HL-60/S4 treated with phorbol 12-myristate 13-acetate at 8.2 ng/mL for 4 days and 3 days (cell line): ENCODE measurements around the gene PRICKLE2.

Experiments
- in situ Hi-C: fragments of 300-500 bp; cut with MboI; formaldehyde crosslinking; loops from 2 replicates; pipeline ENCODE4 v1.15.0; 2022; ENCODE audit warnings: low sequenced_read_pairs

PRICKLE2 gene

DNA sequence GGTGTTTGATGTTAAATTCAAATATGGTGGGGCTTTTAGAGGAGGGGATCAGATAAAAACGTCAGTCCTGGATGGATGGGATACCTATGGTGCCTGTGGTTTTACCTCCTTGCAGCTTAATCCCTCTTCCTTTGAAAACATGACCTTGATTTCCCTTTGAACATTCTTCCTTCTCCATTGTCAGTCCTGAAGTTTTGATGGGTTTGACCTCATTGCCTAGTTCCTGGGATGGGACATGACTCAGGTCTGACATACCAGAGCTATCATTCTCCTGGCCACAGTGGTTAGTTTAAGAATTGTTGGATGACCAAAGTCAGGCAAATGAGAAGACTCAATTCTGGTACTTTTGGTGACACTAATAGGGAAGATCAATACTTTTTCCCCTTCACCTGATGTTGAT is 87.2 kb downstream of the PRICKLE2 start:
- in situ Hi-C loops = no loop called here

DNA sequence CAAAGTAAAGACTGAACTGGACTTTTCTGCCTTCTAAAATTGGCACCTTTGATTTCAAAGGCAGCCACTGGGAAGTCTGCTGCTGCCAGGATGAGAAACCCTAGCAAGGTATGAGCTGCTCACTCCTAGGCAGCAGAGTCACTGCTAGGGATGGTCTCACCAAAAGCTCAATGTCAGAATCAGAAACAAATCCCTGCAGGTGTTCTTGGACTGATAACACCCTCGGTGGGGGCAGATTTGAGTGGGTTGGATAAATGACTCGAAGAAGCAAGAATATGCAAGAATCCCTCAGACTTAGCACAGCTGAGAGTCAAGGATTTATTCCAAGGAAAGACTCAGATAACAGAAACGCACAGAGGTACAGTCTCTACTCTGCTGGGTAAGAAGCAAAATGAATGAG is 90.4 kb downstream of the PRICKLE2 start:
- in situ Hi-C loops = no loop called here

DNA sequence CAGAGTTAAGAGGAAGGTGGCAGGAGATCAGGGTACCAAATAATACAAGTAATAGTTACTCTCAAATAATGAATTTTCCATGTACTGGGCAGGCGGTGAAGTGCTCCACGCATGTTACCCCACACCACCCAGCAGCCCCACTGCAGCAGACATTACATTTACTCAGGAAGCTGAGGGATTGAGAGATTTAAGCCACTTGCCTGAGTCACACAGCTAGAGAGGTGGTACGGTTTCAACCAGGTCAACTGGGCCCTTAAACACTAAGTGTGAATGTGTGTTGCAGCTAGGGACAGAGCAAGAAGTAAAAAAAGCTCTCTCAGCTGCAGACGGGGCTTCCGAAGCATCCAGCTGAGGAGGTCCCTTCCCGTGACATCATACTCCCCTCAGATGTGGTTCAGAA is 91.3 kb downstream of the PRICKLE2 start:
- in situ Hi-C loops = no loop called here

DNA sequence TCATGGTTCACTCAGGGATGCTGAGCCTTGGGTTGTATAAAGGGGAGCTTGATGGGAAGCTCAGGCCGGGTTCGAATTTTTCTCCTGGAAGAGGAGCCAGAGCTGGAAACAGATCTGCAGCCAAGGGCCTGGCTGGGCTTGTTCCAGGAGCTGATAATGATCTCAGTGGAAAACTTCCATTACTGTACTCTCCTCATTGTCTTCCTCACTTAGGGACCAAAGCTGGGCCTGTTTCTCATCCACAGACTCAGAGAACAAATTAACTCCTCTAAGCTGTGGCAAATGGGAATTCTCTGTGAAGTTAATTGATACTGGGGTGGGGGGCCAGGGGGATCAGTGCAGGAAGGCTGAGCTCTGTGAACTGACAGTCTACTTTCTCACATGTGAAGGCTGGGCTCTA is 92.0 kb downstream of the PRICKLE2 start:
- in situ Hi-C loops = no loop called here

DNA sequence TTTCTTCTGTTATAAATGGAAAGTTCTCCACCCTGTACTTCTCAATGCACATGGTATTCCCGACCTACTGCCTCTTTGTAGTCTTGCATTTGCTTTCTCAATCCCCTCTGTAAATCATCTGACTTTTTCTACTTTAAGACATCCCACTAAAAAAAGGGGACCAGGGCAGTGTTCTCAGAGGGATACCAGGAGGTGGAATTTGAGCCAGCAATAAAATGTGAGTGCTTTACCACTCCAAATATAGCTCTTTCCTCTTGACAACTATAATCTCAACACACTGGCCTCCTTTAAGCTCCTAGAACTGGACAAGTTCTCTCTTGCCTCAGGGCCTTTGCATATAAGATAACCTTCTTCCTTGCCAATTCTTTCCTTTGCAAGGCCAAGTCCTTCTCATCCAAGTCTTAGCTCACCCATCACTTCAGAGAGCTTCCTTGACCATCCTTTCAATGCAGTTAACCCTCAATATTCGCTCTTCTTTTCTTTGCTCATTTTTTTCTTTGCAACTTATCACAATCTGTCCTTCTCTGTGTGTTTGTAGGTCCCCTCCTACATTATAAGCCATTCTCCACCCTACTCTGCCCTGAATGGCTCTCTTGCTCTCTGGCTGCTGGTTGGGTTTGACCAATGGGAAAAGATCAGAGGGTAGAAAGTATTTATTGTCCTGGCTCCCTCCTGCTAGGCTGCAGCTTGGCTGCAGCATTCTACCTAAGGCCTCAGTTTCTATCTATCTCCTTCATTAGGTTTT is 93.4 kb downstream of the PRICKLE2 start:
- in situ Hi-C loops = no loop called here

DNA sequence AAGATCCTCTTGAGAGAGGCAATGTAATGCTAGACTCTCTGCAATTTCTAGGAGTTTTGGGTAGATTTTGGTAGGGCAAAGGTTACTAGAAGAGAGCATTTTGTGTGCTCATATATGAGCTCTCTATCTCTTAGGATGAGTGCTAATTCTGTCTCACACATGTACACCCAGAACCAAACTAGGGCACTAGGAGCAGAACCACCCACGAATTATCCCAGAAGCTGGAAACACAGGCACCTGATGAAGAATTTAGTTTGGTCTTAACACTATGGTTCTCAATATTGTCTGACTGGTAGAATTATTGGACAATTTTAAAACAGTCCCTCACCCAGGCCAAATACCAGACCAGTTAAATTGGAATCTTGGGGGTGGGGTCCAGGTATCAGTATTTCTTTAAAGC is 94.8 kb downstream of the PRICKLE2 start:
- in situ Hi-C loops = no loop called here

DNA sequence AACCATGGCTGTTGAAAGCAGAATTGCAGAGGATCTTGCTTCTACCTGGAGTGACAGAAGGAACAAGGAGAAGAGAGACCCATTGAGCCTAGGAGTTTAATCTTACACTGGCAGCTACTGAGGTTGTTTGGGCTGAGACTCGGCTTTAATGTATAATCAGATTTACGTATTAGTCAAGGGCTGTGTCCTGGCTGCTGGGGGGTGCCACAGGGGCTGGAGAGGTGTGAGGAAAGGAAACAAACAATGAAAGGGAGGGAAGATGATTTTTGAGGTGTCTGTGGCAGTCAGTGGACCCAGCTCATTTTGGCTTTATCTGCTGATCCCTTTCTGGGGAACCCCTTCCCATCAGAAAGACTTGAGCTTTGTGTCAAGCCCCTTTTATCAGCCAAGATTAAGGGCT is 95.7 kb downstream of the PRICKLE2 start:
- in situ Hi-C loops = no loop called here

DNA sequence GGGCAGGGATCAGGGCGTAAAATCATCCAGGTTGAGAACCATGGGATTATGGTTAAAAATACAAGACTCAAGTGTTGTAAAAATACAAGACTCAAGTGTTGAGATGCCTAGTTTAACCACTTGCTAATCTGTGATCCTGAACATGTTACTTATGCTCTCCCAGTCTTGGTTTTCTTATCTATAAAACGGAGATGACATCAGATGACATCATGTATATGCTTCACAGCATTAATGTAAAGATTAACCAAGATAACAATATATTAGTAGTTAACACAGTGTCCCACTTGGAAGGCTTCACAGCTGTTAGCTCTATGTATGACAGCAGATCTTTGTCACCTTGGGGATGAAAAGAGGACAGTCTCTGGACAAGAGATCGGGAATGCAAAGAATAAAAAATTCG is 96.2 kb downstream of the PRICKLE2 start:
- in situ Hi-C loops = no loop called here

DNA sequence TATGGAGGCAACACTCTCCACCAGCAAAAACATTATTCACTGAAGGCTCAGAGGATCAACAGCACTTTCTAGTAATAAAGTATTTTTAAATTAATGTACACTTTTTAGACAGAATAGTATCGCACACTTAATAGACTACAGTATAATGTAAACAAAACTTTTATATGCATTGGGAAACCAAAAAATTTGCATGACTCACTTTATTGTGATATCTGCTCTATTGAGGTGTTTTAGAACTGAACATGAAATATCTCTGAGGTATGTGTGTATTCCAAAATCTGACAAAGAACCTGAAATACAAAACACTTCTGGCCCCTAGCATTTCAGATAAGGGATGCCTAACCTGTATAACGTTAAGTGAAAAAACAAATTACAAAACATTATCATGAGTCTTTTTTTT is 99.7 kb downstream of the PRICKLE2 start:
- in situ Hi-C loops = no loop called here

DNA sequence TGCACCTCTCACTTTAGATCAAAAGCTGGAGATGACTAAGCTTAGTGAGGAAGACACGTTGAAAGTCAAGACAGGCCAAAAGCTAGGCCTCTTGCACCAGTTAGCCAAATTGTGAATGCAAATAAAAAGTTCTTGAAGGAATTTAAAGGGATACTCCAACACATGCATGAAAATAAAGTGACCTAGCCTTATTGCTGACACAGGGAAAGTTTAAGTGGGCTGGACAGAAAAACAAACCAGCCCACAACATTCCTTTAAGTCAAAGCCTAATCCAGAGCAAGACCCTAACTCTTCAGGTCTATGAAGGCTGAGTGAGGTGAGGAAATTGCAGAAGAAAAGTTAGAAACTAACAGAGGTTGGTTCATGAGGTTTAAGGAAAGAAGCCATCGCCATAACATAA is 101.3 kb downstream of the PRICKLE2 start:
- in situ Hi-C loops = no loop called here

DNA sequence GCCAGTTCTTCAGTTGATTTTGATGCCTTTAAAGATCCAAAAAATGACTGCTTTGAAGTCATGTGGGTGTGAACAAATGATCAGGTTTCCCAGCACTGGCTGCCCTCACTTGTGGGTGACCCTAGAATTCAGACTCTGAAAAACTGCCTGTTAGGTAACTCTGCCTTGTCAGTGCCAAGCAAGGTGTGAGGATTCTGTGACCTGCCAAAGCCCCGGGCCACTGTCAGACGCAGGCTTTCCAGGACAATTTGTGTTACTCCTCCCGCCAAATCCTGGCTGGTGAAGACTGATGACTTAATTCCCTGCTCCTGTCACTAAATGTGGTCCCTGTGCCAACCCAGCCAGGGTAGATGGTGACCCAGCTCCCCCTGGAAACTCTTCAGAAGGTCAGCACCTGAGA is 102.8 kb downstream of the PRICKLE2 start:
- in situ Hi-C loops = no loop called here

DNA sequence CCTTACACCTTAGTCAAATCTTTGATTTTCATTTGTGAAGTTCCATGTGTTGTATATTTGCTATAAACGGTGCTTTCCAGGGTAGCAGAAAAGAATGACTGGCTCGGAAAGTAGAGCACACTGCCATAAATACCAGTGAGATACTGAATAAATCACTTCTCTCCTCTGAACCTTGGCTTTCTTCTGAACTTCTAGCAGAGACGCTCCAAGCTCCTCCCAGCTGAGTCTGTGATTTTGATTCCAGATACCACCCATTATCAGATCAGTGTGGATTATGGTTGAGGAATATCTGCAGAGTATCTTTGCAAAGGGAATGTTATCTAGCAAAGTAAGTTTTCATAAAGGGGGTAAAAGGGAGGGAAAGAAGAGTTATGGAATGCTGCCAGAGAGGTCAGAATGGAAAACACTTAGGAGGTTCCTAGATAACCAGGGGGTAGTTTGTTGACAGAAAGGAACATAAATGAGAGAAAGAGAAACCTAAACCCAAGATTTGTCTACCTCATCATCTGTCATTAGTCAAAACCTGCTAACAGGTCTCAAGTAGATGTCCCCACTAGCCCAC is 103.4 kb downstream of the PRICKLE2 start:
- in situ Hi-C loops = no loop called here

DNA sequence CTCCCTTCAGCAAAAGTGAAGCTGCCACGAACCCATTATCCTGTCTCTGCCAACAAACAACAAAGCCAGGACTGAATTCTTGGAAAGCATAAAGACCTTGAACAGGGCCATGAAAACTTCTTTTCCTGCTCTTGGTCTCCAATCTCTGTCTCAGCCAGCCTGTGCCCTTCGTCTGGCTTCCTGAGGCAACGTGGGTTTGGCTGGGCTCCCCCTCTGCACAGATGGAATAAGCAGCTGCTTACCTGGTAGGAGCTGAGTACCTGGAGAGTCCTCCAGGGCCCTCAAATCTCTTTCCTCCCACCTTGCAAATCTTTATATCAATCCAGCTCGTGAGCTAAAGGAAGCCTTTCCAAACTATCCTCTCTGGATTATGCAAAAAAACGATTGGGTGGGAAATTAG is 104.4 kb downstream of the PRICKLE2 start:
- in situ Hi-C loops = no loop called here

DNA sequence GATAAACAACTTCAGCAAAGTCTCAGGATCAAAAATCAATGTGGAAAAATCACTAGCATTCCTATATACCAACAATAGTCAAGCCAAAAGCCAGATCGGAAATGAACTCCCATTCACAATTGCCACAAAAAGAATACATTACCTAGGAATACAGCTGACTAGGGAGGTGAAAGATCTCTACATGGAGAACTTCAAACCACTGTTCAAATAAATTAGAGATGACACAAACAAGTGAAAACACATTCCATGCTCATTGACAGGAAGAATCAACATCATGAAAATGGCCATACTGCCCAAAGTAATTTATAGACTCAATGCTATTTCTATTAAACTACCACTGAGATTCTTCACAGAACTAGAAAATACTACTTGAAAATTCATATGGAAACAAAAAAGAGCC is 107.8 kb downstream of the PRICKLE2 start:
- in situ Hi-C loops = no loop called here

DNA sequence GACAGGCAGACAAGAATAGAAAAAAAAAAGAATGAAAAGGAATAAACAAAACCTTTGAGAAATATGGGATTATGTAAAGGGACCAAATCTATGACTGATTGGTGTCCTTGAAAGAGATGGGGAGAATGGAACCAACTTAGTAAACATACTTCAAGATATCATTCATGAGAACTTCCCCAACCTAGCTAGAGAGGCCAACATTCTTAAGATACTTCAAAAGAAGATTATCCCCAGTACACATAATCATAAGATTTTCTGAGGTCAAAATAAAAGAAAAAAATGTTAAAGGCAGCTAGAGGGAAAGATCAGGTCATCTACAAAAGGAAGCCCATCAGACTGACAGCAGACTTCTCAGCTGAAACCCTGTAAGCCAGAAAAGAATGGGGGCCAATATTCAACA is 110.6 kb downstream of the PRICKLE2 start:
- in situ Hi-C loops = no loop called here

DNA sequence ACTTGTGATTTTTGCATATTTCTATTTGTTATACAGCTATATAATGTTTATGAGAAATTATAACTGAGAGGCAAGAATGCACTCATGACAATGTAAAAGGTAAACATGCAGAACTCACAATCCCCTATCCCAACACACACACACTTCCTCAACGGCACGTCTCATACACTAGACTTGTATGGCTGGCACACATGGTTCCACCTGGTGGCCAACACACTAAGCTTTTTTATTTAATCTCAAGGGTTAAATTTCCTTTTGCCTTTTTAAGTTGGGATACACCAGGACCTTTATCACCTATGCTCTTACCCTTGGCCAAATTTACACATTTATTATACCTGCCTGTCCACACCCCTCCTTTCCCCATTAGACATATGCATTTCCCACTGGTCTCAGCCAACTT is 113.4 kb downstream of the PRICKLE2 start:
- in situ Hi-C loops = no loop called here

DNA sequence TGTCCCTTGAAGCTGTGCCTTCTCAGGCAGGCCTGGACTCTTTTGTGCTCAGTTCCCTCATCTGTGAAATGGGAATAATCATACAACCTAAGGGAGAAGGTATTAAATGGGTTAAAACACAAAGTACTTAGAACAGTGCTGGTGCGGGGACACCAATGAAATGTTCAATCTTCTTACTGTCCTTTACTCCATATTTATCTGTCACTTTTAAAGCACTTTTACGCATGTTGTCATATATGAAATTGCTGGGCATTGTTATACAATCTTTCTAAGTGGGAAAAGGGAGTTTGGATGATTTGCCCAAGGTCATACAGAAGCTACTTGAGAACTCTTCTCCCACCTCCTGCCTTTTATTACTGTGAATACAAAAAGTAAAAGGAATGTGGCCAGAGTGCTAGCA is 114.2 kb downstream of the PRICKLE2 start:
- in situ Hi-C loops = no loop called here

DNA sequence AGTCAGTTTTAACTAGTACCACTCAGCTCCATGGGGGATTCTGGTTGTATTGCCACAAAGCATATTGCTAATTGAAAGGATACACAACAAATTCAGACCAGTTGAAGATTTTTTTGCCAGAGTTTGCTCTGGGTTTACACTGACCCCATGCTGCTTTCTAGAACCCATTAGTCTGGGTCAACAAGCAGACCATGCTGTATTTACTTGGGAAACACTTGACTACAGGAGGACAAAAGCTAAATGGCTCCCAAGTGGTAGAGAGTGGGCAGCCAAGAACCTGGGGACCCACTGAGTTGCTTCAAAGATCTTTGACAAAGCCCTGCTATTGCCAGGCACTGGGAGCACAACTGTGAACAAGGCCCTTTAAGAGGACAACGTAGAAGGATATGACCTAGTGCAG is 115.2 kb downstream of the PRICKLE2 start:
- in situ Hi-C loops = no loop called here

DNA sequence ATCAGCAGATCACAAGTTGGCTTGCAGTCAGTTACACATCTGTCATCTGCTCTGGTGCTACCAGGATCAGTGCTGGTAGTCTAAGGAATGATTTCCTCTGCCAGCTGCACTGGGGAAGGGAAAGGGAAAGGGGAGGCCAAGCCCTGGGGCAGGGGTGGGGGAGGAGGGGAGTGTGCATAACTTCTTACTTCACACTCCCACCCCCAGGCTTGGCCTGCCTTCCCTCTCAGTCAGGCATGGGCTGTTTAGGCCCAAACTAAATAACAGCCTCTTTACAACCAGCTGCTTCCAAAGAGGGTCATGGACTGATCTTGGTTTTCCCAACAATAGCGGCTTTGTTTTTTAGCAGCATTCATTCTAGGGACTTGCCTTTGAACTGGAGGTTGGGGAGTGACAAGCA is 115.8 kb downstream of the PRICKLE2 start:
- in situ Hi-C loops = no loop called here

DNA sequence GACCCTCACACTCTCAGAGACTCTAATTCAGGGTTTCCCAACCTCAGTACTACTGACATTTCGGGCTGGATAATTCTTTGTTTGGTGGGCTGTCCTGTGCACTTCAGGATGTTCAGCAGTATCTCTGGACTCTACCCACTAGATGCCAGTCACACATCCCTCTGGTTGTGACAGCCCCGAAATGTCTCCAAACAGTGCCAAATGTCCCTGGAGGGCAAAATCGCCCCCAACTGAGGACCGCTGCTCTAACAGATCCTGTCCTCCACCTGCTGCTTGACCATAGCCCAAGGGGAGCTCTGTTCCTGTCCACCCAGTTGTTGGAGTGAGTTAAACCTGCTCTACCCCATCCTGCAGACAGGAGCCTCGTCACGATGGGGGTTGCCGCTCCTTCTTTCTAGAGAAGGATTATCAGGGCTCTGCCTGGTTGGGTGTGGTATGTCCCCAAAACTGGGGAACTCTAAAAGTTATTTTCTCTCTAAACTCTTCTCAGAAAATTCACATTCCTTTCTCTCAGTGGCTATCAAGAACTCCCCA is 116.4 kb downstream of the PRICKLE2 start:
- in situ Hi-C loops = no loop called here

DNA sequence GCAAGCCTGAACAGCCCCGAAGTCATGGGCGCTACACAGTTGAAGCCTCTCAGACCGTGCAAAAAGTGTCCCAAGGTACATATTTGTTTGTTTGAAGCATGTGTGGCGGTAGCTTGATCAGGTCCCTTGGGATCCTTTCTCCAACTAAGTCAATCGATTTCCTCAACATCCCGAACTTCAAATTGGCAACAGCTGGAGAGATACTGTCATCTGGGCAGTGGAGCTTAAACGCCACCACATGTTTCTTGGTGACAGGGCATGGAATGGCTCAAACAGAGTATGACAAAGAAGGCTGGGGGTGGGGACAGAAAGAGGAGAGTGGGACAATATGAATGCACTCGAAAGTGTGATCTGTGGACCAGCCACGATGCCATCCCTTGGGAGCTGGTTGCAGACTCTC is 117.0 kb downstream of the PRICKLE2 start:
- in situ Hi-C loops = no loop called here

DNA sequence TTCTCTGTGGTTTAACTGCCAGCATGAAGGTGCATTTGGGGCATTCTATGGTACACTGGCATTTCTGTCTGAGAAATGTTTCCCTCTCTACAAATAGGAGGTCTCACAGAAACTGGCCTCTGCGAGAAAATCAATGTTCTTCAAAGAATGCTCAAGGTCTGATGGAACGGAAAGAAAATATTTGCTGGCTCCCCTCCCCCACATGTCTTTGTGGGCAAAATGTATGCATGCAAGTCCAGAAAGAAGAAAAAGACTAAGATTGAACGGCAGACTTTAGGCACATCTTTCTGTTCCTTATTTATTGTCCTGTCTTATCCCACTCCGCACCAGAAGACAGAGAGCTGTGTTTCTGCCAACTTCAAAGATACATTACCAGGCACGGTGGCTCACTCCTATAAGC is 118.1 kb downstream of the PRICKLE2 start:
- in situ Hi-C loops = no loop called here

DNA sequence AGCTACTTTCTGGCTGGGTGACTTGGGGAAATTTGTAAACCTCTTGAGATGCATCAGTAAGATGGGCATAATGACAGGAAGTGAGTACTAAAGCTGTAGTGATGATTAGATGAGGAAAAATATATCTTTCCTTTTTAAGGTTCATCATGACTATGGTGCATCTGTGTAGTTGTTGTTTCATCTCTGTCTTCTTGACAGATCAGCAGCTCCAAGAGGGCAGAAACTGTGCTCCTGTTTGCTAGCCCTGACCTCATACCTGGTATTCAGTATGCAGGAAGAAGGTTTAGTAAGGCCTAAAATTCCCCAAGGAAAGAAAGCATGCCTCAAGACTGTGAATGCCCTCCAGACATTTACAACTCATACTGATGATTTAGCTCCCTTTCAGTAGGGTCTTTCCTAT is 119.5 kb downstream of the PRICKLE2 start:
- in situ Hi-C loops = no loop called here
